Fibroblast of skin of right biceps (primary cell): ENCODE data around the gene C1RL.

Source experiments
- DNase-seq: peaks from one replicate; pipeline ENCODE4 v3.0.0-alpha.2; 2013

Gene C1RL

GRCh38 chr12:7136676-7137075, 27.7 kb upstream of the C1RL start:
- DNase-seq = no peak

GRCh38 chr12:7136071-7136470, 27.1 kb upstream of the C1RL start:
- no peak for DNase-seq

- DNase-seq = no peak
Observed at GRCh38 chr12:7134396-7135166, 25.6 kb upstream of the C1RL start.

GRCh38 chr12:7131502-7131866, 22.5 kb upstream of the C1RL start:
- DNase-seq = no peak

- DNase-seq = peak; percentile 36
Observed at GRCh38 chr12:7130701-7131501, 21.9 kb upstream of the C1RL start.

- DNase-seq = peak; percentile 77
Observed at GRCh38 chr12:7129872-7130691, 21.1 kb upstream of the C1RL start, which contains the start of gene CLSTN3. CLSTN3 (plus strand) TSS chr12:7130371; CDS start chr12:7130649, 278 bp downstream.

GRCh38 chr12:7129287-7129871, 20.4 kb upstream of the C1RL start:
- no peak for DNase-seq

- no peak for DNase-seq
Observed at GRCh38 chr12:7128681-7129286, 19.8 kb upstream of the C1RL start, which contains the start of gene RBP5. RBP5 (minus strand) TSS chr12:7128889; CDS start chr12:7128775, 114 bp downstream.

GRCh38 chr12:7127916-7128626, 19.1 kb upstream of the C1RL start:
- no peak for DNase-seq

GRCh38 chr12:7125632-7126227, 16.7 kb upstream of the C1RL start:
- no peak for DNase-seq

- DNase-seq = no peak
Observed at GRCh38 chr12:7123806-7124522, 14.9 kb upstream of the C1RL start.

- no peak for DNase-seq
Observed at GRCh38 chr12:7122811-7123769, 14.1 kb upstream of the C1RL start.

GRCh38 chr12:7121324-7121723, 12.3 kb upstream of the C1RL start:
- DNase-seq = no peak

GRCh38 chr12:7120166-7120565, 11.2 kb upstream of the C1RL start:
- no peak for DNase-seq

GRCh38 chr12:7118881-7119280, 9.9 kb upstream of the C1RL start:
- DNase-seq = no peak

- DNase-seq = no peak
Observed at GRCh38 chr12:7117670-7118069, 8.7 kb upstream of the C1RL start.

- DNase-seq = no peak
Observed at GRCh38 chr12:7116916-7117315, 7.9 kb upstream of the C1RL start.

GRCh38 chr12:7116196-7116595, 7.2 kb upstream of the C1RL start:
- no peak for DNase-seq

- DNase-seq = no peak
Observed at GRCh38 chr12:7114851-7115250, 5.8 kb upstream of the C1RL start.
